C4-2B (cell line): ENCODE results near the gene SORCS2.
"Not testable (repeated sequence)": the region's sequence is repeated elsewhere in the genome, so short reads cannot be mapped to it uniquely, and the experiment has no call there.

Experiments used
- CTCF ChIP-seq: fragments of 450-650 bp; conservative IDR thresholded peaks from 2 replicates; pipeline ENCODE4 v1.5.1; 2017; ENCODE audit warnings: mild to moderate bottlenecking
- ZFX ChIP-seq: fragments of 450-650 bp; IDR thresholded peaks from 2 replicates; pipeline ENCODE4 v1.6.1; 2017

DNA sequence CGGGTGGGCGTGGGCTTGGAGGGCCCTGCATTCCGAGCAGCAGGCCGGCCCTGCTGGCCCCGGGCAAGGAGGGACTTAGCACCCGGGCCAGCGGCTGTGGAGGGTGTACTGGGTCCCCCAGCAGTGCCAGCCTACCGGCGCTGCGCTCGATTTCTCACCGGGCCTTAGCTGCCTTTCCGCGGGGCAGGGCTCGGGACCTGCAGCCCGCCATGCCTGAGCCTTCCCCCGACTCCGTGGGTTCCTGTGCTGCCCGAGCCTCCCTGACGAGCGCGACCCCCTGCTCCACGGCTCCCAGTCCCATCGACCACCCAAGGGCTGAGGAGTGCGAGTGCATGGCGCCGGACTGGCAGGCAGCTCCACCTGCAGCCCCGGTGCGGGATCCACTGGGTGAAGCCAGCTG, 22.8 kb downstream of the SORCS2 start:
- not testable (repeated sequence) for TF ChIP-seq CTCF, ZFX
